Pulmonary artery endothelial cell (primary cell): ENCODE results near the gene C15orf39. TPM values are rescaled to one million over a fixed set of nuclear protein-coding genes. Genes with fewer than 3 reads are reported as not detected.
A peak's percentile ranks its signal among the peaks of the same experiment; 100 is the strongest.

Source experiments
- DNase-seq: peaks from one replicate; pipeline ENCODE4 v3.0.0-alpha.2; 2011; ENCODE audit warnings: low read depth, low spot score
- total RNA-seq: library from RNA; depleted of rRNA; stranded (reverse); fragments of >200 nt; gene quantifications from 2 replicates; pipeline ENCODE4 v1.2.3, GENCODE V29; 2014

C15orf39 gene
- total RNA-seq, 1 donor from 2014 or later = 6.4 TPM

DNA sequence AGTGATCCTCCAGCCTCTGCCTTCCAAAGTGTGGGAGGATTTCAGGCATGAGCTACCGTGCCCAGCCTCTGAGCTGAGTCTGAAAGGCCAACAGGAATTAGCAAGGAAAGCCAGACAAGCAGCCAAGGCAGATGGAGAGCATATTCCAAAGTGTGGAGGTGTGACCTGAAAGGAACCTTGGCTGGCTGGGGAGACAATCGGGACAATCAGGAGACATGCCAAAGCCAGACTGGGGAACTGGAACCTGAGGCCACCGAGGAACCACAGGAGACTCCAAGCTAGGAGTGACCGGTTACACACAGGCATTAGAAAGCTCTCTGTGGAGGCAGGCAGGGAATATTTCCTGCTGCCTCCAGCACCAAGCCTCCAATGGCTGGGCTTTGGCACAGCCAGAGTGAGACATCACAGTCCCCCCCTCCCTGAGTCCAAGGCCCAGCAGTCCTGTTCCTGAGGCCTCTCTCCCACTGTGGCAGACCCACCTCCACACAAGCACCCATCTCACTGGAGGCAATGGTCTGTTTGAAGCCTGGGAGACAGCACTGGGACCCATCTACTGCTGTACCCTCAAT lies 4.5 kb upstream of the C15orf39 start:
- no peak for DNase-seq

DNA sequence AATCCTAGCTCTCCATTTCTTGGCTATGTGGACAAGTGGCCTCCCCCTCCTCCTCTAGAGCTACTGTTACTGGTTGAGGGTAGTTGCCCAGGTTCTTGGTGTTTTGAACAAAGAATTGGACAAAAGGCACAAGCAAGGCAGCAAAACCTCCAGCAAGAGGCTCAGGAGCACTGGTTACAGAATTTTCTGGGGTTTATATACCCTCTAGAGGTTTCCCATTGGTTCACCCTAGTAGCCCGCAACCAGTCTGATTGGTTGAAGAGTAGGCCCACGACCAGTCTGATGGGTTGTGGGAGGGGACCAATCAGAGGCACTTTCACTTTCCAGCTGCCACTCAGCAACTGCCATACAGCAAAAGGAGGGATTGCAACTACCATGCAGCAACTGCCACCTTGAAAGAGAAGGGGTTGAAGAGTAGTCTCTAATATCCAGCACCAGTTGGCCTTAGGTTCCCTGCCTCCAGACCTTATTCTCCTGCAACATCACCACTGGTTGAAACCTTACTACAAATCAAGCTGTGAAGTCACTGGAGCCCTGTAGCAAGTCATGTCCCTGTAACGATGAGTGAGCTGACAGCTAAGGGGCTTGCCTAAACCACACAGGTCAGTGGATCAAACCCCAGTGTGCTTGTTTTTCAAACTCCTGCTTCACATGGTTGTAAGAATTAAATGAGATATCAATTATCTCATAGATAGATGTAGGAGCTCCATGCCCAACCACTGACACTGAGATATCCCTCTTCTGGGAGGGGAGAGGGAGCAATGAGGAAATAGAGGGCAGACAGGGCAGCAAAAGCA lies 2.9 kb upstream of the C15orf39 start:
- no peak for DNase-seq

DNA sequence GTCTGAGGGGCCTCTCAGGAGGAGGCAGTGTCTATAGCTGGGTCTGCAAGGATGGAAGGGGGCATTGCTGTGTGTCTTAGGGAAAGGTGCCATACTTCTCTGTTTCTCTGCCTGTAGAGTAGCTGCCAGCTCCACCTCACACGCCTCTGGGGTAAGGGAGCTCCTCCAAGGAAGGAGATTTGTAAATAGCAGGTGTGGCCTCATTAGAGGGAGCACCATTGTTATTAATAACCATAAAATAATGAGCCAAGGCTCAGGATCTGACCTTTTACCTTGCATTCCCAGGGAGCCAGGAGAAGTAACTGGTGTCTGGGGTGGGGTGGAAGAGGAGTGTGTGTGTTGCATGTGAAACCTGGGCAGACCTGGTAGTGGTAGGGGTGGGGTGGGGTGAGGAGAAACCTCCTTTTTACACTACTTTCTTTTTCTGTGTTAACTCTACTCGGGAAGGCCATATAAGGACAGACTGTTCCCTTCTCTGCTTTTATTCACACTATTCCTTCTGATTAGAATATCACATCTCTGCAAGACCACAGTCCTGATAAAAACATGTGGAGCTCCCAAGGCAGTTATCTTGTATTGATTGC lies 2.2 kb upstream of the C15orf39 start:
- no peak for DNase-seq

DNA sequence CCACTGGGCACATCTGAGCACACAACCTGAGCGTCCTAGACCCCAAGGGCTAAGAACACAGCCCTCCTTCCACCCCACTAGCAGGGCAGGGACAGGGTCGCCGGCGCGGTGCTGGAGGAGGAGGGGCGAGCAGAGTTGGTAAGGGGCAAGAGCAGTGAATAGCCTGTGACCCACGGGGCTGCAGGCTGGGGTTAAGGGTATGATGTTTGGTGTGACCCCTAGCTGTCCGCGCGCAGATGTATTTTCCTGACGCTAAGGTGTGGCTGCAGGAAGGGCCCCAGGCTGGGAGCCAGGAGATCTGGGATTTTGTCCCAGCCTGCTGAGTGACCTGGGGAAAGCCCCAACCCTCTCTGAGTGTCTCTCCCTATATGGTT lies 1.3 kb upstream of the C15orf39 start:
- DNase-seq = no peak

DNA sequence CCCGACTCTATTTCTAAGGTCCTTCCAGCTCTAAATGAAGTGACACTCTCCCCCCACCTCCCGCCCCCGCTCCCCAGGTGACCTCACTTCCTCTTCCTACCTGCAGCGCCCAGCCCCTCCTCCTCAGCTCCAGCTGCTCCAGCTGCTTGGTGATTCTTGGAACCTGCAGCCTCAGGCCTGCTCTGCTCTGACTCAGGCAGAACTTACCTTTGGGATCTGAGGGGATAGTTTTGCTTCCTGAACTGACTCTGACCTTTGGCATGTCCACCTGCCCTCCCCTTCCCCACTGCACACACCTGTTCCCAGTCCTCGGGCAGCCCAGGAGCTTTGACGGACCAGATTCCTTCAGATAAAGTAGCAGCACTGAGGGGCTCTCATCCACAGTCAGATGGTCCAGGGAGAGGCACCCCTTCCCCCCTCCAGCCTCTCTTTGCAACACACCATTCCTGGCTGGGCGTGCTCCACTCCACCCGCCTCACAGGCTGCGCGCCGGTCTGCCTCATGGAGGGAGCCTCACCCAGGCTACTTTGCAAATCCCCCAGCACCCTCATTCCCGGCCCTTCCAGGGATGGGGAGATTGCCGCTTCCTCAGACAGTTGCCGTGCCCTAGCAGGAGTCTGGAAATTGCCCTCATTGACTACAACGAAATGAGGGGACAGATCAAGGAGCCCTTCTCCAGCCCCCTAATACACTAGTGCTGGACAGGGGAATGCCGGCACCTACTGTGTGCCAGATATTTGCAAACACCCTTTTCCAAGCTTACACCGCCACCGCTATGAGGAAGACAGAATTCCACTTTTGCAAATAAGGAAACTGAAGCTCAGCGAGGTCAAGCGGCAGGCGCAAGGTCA lies 692 bp upstream of the C15orf39 start:
- DNase-seq = no peak

DNA sequence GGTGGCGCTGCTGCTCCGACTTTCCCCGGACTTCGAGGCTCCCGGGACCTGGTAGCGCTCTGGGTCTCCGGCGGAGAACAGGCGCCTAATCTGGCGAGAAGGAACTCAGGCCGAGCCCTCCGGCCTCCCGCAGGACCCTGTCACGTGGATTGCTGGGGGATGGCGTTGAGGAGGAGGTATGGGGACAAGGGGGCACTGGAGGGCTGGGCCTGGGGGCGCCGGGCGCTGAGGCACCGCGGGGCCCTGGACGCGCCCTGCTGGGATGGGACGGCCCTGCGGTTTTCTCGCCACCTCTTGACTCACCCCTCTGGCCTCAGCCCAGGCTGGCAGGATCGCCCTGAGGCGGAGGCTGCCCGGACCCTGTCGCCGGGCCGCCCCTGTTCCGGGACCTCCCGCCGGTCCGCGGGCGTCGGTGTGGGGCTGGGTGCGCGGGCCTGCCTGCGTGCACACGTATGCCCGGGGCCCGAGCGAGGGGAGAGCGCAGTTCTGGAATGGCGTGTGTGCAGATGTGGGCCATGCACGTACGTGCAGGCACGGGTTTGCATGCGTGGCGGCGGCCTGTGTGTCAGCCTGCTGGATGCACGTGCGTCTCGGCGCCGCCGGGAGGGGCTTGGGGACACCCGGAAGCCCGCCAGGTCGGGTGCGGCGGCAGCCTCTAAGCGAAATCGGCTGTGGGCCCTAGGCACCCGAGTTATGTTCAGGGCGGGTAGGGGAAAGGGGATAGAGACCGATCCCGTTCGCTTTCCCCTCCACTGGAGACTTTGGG lies 752 bp downstream of the C15orf39 start:
- DNase-seq = no peak

DNA sequence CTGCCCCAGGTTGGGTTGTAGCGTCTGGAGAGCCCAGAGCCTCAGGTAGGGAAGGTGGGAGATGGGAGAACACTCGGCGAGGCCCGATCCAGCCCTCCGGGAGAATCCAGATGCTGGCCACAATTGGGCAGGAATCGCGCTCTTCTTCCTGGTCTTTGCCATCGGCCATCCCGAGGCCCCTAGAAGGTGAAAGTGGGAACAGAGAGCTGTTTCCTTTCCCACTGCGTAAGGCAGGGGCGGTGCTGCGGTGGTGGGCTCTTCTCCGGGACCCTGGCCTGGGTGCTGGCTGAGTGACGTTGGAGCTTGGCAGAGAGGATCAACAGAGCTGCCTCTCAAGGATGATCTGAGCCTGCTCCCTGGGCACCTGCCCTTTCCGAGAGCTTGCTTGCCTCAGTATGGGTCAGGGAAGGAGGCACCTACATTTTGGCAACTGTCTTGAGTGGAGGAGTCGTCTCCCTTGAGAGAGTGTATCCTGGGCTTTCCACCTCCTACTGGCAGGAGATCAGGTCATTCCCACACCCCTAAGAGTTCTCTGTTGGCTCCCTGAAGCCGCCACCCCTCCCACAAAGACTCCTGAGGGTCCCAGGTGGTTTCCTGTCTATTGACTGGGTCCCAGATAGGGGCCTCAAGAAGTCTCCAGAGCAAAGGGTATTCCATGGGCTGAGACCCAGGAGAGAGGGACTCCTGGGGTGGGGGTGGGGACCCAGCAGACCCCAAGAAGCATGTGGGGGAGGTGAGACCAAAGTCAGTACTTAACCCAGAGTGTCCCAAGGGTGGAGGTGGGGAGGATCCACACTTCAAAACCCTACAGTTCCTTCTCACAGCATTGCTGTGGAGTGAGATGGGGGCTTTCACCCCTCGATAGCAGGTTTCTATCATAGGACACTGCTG lies 1.6 kb downstream of the C15orf39 start:
- no peak for DNase-seq

DNA sequence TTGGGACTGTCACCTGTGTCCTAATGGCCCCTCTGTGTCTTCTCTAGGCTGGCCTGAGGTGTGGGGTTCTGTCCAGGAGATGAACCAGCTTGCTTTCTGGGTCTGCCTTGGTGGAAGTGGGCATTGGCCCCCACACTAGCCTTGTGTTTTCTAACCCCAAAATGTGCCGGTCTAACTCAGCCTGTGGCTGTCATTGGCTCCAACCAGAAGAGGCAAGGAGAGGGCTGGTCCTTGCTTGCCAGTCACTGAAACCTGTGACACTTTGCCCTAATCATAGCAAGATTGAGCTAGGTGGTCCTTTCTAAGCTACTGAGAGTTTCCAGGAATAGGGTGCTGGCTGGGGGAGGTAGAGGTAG lies 2.2 kb downstream of the C15orf39 start:
- DNase-seq = no peak

DNA sequence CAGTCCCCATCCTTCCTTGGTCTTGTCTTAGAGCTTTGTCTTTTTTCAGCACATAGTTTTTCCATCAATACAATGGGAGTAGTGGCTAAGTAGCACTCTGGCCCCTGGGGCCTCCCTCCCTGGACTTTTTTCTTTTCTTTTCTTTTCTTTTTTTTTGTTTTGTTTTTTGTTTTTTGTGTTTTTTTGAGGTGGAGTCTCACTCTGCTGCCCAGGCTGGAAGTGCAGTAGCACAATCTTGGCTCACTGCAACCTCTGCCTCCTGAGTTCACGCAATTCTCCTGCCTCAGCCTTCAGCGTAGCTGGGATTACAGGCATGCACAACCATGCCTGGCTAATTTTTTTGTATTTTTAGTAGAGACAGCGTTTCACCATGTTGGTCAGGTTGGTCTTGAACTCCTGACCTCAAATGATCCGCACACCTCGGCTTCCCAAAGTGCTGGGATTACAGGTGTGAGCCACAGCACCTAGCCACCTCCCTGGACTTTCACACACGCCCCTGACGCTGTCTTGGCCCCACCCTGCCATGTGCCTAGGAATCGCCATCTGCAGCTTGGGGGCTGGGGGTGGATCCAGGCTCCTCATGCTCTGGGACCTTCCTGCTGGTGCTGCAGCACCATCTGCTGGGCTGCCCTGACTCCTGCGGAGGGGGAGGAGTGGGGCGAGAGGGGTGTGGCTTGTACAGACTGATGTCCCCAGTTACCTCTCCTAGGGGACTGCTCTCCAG lies 2.8 kb downstream of the C15orf39 start:
- peak; percentile 71 for DNase-seq

DNA sequence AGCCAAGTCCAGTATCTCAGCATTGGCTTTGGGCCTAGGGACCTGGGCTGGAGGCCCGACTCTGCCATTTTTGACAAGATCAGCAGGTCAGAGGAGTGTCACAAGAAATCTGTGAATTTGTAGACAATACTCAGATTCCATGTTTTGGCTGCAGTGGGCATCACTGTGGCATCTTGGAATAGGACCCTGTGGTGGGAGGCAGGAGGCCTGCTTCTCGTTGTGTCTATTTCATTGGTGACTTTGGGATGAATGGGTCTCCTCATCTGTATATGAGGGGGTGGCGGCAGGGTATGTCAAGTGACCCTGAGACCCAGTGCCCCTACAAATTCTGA lies 3.3 kb downstream of the C15orf39 start:
- no peak for DNase-seq

DNA sequence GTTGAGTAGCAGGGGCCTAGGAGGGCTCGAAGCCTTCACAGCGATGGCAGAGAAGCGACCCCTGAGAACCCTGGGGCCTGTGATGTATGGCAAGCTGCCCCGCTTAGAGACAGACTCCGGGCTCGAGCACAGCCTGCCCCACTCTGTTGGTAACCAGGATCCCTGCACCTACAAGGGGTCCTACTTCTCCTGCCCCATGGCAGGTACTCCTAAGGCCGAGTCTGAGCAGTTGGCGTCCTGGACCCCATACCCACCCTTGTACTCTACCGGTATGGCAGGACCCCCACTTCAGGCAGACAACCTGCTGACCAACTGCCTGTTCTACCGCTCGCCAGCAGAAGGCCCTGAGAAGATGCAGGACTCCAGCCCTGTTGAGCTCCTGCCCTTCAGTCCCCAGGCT lies 4.3 kb downstream of the C15orf39 start:
- DNase-seq = no peak

DNA sequence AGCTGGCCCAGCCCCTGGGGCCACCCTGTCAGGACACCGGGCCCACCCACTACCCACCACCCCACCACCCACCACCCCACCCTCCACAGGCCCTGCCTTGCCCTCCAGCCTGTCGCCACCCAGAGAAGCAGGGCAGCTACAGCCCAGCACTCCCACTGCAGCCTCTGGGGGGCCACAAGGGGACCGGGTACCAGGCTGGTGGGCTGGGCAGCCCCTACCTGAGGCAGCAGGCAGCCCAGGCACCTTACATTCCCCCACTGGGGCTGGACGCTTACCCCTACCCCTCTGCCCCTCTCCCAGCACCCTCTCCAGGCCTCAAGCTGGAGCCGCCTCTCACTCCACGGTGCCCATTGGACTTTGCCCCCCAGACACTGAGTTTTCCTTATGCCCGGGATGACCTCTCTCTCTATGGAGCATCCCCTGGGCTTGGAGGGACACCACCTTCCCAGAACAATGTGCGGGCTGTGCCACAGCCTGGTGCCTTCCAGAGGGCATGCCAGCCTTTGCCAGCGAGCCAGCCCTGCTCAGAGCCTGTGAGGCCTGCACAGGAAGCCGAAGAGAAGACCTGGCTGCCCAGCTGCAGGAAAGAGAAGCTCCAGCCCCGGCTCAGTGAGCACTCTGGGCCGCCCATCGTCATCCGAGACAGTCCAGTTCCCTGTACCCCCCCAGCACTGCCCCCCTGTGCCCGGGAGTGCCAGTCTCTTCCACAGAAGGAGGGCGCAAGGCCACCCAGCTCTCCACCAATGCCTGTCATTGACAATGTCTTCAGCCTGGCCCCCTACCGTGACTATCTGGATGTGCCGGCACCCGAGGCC lies 5.3 kb downstream of the C15orf39 start:
- no peak for DNase-seq

DNA sequence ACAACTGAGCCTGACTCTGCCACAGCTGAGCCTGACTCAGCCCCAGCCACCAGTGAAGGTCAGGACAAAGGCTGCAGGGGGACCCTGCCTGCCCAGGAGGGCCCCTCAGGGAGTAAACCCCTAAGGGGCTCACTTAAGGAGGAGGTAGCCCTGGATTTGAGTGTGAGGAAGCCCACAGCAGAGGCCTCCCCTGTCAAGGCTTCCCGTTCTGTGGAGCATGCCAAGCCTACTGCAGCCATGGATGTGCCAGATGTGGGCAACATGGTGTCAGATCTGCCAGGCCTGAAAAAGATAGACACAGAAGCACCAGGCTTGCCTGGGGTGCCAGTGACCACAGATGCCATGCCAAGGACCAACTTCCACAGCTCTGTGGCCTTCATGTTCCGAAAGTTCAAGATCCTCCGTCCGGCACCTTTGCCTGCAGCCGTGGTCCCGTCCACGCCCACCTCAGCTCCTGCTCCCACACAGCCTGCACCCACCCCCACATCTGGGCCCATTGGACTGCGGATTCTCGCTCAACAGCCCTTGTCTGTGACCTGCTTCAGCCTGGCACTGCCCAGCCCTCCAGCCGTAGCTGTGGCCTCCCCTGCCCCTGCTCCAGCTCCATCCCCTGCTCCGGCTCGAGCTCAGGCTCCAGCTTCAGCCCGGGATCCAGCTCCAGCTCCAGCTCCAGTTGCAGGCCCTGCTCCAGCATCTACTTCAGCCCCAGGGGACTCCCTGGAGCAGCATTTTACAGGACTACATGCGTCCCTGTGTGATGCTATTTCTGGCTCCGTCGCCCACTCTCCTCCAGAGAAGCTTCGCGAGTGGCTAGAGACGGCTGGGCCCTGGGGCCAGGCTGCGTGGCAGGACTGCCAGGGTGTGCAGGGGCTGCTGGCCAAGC lies 6.2 kb downstream of the C15orf39 start:
- DNase-seq = no peak

DNA sequence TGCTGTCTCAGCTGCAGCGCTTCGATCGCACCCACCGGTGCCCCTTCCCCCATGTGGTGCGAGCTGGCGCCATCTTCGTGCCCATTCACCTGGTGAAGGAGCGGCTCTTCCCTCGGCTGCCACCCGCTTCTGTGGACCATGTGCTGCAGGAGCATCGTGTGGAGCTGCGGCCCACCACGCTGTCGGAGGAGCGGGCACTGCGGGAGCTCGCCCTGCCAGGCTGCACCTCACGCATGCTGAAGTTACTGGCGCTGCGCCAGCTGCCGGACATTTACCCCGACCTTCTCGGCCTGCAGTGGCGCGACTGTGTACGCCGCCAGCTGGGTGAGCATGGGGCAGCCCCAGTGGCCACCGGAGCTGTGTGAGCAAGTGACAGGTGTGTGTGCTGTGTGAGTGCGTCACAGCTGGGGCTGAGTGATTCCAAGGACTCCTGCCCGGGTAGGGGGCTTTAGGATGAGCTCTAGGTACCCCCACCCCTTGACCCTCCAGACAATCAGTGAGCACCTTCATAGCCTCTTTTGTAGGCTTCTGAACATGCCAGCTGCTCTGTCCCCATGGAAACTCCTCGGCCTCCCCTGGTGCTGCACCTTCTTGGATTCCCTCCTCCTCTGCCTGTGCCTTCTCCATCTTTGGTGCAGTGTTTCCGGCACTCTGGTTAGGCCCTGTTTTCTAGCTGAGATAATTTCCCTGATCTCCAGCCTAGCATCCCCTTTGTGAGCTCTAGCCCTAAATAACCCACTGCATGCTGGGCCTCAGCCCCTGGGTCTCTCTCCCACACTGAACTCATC lies 7.0 kb downstream of the C15orf39 start:
- no peak for DNase-seq

DNA sequence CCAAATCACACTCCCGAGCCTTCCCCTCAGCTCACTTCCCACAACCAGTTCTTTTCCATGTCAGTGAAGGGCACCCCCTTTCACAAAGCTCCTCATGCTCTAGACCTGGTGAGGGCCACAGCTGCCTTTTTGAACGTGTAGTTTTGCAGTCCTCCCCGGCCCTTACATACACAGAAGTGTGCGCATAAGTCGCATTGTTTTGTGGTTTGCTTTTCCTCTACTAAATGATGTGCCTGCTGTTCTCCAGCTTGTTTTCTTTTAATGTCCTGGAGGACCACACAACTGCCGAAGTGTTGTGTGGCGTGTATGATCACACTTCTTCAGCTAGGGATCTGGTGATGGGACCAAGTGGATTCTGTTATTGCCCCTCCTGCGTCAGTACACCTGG lies 7.6 kb downstream of the C15orf39 start:
- no peak for DNase-seq

DNA sequence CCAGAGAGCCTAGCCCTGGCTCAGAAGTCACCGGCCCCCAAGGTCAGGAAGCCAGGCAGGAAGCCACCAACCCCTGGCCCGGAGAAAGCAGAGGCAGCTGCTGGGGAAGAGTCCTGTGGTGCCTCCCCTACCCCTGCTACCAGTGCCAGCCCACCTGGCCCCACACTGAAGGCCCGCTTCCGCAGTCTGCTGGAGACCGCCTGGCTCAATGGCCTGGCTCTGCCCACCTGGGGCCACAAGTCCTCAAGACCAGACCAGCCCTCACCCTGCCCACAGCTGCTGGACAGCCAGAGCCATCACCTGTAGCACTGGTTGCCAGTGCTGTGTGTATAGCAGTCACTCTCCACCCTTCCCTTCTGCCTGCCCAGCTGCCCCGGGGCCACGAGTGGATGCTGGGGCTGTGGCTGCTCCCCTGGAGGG lies 9.1 kb downstream of the C15orf39 start:
- no peak for DNase-seq
